ENCODE measurements around the gene NCOA1.

The NCOA1 gene

GRCh38 chr2:24515335-24515734 lies 24.3 kb downstream of the NCOA1 start:
- no peak for TF ChIP-seq CTCF (IDR thresholded peaks at IDR 0.05; ENCODE audit: control insufficient read depth, insufficient read depth, low read depth, low read length, missing control alignments)
- H3K4me3 ChIP-seq (ENCODE audit: control insufficient read depth, low read depth, low read length), result no peak overlapping the region
- no peak for DNase-seq (ENCODE audit: low read depth)

- H3K4me3 ChIP-seq (ENCODE audit: control insufficient read depth, low read depth, low read length), result no peak overlapping the region
- DNase-seq (ENCODE audit: low read depth), result no peak
- TF ChIP-seq CTCF (IDR thresholded peaks at IDR 0.05; ENCODE audit: control insufficient read depth, insufficient read depth, low read depth, low read length, missing control alignments), result no peak
These were observed 24.8 kb downstream of the NCOA1 start for GRCh38 chr2:24515831-24516230.

DNA sequence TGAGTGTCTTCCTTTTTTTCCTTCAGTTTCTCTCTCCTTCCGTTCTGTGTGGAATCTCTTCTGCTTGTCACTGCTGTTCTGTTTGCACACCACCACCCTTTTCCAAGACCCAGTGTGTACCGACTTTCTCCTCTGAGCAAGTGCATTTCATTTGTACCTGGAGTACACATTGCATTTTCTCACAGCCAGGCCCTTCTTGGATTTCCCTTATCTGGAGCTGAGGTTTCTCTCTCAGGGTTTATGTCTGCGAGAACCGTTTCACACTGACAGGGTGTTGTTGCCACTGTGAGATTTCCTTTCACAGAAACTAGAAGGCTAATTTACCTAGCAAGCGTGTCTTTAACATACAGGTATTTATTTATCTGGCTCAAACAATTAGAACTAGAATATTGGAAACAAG lies 26.2 kb downstream of the NCOA1 start:
- TF ChIP-seq CTCF (IDR thresholded peaks at IDR 0.05; ENCODE audit: control insufficient read depth, insufficient read depth, low read depth, low read length, missing control alignments), result no peak
- H3K4me3 ChIP-seq (ENCODE audit: control insufficient read depth, low read depth, low read length), result no peak overlapping the region
- no peak for DNase-seq (ENCODE audit: low read depth)

DNA sequence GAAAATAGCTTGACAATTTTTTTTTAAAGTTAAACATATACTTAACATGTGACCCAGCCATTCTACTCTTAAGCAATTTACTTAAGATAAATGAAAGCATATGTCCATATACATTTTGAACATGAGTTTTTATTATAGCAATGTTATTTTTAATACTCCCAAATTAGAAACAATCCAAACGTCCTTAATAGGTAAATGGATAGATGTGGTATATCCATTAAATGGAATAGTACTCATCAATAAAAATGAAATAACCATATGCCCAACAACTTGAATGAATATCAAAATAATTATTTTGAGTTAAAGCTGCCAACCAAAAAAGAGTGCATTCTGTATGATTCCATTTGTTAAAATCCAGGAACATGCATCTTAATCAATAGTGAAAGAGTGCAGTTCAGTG lies 29.1 kb downstream of the NCOA1 start:
- H3K4me3 ChIP-seq (ENCODE audit: control insufficient read depth, low read depth, low read length), result no peak overlapping the region
- no peak for DNase-seq (ENCODE audit: low read depth)
- TF ChIP-seq CTCF (IDR thresholded peaks at IDR 0.05; ENCODE audit: control insufficient read depth, insufficient read depth, low read depth, low read length, missing control alignments), result no peak

- TF ChIP-seq CTCF (IDR thresholded peaks at IDR 0.05; ENCODE audit: control insufficient read depth, insufficient read depth, low read depth, low read length, missing control alignments), result no peak
- no peak for DNase-seq (ENCODE audit: low read depth)
- no peak overlapping the region for H3K4me3 ChIP-seq (ENCODE audit: control insufficient read depth, low read depth, low read length)
These were observed 30.3 kb downstream of the NCOA1 start for GRCh38 chr2:24521162-24521857.

DNA sequence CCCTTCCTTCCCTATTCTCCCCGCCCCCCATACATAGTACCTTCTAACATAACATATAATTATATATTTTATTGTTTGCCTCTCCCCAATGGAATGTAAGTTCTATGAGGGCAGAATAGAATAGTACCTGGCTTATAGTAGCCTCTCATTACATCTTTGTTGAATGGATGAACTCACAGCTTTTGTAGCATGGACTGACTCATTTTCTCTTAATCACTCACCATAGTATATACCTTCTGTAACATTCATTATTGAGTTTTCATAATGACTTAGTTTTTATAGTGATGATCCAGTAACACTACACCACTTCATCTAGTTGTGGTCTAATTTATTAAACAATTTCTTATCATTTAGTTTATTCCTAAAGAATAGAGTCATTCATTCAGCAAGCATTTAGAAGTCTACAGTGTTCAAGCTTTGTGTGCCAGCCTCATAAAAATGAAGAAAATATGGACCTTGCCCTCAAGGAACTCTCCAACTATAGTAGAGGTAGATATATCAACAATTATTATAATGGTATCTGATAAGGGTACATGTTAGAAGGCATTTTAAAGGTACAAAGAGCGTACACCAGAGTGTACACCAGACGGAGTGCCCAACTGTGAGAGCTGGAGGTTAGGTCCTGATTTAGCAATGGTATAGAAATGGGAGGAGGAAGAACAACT lies 31.1 kb downstream of the NCOA1 start:
- no peak overlapping the region for H3K4me3 ChIP-seq (ENCODE audit: control insufficient read depth, low read depth, low read length)
- DNase-seq (ENCODE audit: low read depth), result no peak
- TF ChIP-seq CTCF (IDR thresholded peaks at IDR 0.05; ENCODE audit: control insufficient read depth, insufficient read depth, low read depth, low read length, missing control alignments), result no peak

All from AG09309 (cell line).